Spinal cord (tissue), 10 donors: Measurements from ENCODE around the gene TRAF7. TPM values are rescaled to one million over a fixed set of nuclear protein-coding genes. Genes with fewer than 3 reads are reported as not detected.
"Not testable (repeated sequence)": the region's sequence is repeated elsewhere in the genome, so short reads cannot be mapped to it uniquely, and the experiment has no call there.

Source experiments
- DNase-seq, 6 donors: peaks; one replicate each; pipeline versions ENCODE4 v3.0.0 to v3.0.0-alpha.2; 2013 to 2015; ENCODE audit warnings: low spot score in 6 of 6, low read depth in 4 of 6
- H3K27ac ChIP-seq: one replicate; pipeline ENCODE4 v1.5.1; 2013; ENCODE audit warnings: low read depth, low read length, control low read depth
- H3K27me3 ChIP-seq: one replicate; pipeline ENCODE4 v1.6.1; 2013; ENCODE audit warnings: low read length; ENCODE audit not compliant: control insufficient read depth, insufficient read depth
- H3K36me3 ChIP-seq: one replicate; pipeline ENCODE4 v1.6.1; 2013; ENCODE audit warnings: low read length; ENCODE audit not compliant: control insufficient read depth, insufficient read depth
- H3K4me1 ChIP-seq: one replicate; pipeline ENCODE4 v1.6.1; 2013; ENCODE audit warnings: low read length; ENCODE audit not compliant: control insufficient read depth, insufficient read depth
- H3K4me3 ChIP-seq: one replicate; pipeline ENCODE4 v1.5.1; 2013; ENCODE audit warnings: low read depth, low read length, control low read depth
- H3K9me3 ChIP-seq: one replicate; pipeline ENCODE4 v1.6.1; 2013; ENCODE audit warnings: low read length; ENCODE audit not compliant: control insufficient read depth, insufficient read depth
- WGBS: methylation state at CpG from one replicate; pipeline ENCODE4 v1.1.5; 2013; ENCODE audit warnings: missing lambda C conversion rate; ENCODE audit not compliant: insufficient coverage; 5-methylcytosine and 5-hydroxymethylcytosine counted together
- polyA plus RNA-seq, 2 donors: library from polyadenylated mRNA; unstranded; fragments of 120-200 nt; gene quantifications; one replicate each; pipeline ENCODE4 v1.2.1, GENCODE V29; 2013; ENCODE audit not compliant: insufficient read length in 2 of 2
- total RNA-seq, 2 donors: library from RNA; depleted of rRNA in 1 of 2; stranded (reverse); fragments of 120-200 nt in 1 of 2; fragments of >200 nt in 1 of 2; gene quantifications; one replicate each; pipeline versions ENCODE4 v1.2.3 to v1.2.4, GENCODE V29; 2013 to 2014
- donor health status: healthy.

The TRAF7 gene
- total and polyA plus RNA-seq, 4 donors = 20.4 to 62.6 (median 51.4) TPM

DNA sequence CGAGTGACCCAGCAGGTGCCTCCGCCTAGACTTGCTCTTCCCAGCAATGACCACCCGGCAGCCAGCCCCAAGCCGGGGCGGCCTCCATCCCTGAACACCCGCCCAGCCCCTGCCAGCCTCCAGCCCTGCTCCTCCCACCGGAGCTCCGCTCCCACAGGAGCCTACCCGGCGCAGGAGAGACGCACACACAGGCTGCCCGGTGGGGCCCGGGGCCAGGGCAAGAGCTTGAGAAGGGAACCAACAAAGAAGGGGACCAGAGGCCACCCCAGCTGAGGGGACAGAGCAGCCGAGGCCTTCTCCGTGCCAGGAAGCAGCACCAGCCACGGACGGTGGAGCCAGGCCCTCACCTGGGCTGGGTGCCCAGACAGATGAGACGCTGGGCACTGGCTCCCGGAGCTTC, 33.7 kb upstream of the TRAF7 start:
- Histone ChIP-seq H3K4me1 (peaks cover 51% of the 10 kb centered on the region), H3K27ac (no peak overlapping the region), H3K4me3 (no peak overlapping the region), H3K27me3 (no peaks in the 10 kb centered on the region), H3K36me3 (peaks cover 37% of the 10 kb centered on the region), H3K9me3 (no peaks in the 10 kb centered on the region)
- 54% methylated on average over 17 of the region's 19 CpGs for WGBS
- peak in 1 of 6 donors; percentile 32 for DNase-seq

DNA sequence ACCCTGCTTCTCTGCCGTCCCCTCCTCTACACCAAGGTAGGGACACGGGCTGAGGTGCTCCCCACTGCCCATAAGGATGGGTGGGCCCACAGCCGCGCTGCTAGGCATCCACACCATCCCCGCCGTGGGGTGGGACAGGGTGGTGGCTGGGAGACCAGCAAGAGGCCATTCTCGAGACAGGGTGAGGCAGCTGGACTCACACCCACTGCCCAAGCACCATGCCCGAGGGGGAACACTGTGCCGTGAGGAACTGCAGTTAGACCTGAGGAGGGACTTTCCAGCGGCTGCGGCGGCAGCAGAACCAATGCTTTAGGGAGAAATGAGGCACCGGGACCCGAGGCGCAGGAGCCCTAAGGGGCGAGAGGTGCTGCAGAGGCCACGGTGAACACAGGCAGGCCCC, 33.2 kb upstream of the TRAF7 start:
- Histone ChIP-seq H3K27ac (no peak overlapping the region), H3K27me3 (no peaks in the 10 kb centered on the region), H3K9me3 (no peaks in the 10 kb centered on the region), H3K4me1 (peaks cover 57% of the 10 kb centered on the region), H3K4me3 (no peak overlapping the region), H3K36me3 (peaks cover 31% of the 10 kb centered on the region)
- 89% methylated on average over 9 of the region's 17 CpGs for WGBS
- DNase-seq = no peak

DNA sequence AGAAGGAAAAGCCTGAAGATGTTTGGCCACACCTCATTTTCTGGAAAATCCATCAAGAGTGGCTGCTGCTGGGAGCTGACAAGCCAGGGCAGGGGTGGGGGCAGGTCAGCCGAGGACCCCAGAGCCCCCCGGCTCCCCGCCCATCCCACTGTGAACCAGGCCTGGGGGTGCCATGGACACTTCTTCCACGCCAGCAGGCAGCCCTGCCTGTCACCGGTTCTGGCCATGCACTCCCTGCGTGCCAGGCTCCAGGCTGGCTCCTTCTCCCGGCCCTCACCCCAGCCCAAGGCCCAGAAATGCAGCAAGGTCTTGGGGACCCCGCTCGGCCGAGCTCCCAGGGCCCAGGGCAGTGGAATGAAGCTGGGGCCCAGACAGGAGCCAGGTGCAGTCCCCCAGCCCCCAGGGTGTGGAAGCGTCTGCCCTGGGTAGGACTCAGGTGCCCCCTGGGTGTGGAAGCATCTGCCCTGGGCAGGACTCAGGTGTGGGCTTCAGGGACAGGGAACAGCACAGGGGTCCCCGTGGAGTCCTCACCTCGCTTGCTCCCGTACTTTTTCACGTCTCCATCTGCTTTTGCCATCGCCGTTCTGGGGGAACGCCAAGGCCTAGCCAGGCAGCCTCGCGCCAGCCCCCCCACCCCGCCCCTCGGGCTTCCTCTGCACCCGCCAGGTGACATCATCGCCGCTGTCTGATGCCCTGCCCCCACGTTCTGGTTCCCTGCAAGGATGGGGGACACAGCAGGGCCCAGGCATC, 32.5 kb upstream of the TRAF7 start:
- DNase-seq, H3K4me3 ChIP-seq, H3K27me3 ChIP-seq, H3K27ac ChIP-seq, H3K9me3 ChIP-seq: not testable (repeated sequence)
- Histone ChIP-seq H3K36me3 (peaks cover 26% of the 10 kb centered on the region), H3K4me1 (peaks cover 60% of the 10 kb centered on the region)
- WGBS = 70% methylated on average over 10 of the region's 26 CpGs

DNA sequence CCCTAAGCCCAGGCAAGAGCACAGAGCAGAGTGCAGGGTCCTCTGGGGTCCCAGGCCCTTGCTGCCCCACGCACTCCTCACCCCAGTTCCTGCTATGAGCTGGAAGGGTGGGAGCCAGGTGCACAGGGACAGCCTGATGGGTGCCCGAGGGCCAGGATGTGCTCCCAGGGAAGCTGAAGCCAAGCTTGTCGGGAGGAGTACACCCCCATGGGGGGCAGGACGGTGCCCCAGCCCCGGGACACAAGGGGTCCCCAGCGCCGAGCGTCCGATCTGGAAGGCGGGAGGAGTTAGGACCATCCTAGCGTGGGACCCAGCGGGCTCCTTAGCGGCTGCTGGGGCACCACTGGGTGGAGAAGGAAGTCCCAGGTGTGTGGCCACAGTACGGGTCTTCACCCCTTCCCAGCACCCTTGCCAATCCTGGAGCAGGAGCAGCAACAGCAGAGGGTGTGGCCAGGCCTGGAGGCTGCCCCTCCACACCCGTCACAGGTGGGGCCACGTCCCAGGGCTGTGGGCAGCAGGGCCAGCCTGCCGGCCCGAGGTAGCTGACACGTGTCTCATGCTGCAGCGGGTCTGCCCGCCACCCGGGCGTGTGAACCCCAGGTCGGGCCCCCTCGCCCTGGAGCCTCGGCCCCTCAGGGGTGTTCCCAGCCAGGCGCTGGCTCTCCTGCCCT, 31.7 kb upstream of the TRAF7 start:
- Histone ChIP-seq H3K4me1 (peaks cover 67% of the 10 kb centered on the region), H3K36me3 (peaks cover 26% of the 10 kb centered on the region), H3K27ac (peak overlapping the region; percentile 91)
- DNase-seq, H3K4me3 ChIP-seq, H3K27me3 ChIP-seq, H3K9me3 ChIP-seq: not testable (repeated sequence)
- WGBS = 72% methylated on average over 6 of the region's 27 CpGs

DNA sequence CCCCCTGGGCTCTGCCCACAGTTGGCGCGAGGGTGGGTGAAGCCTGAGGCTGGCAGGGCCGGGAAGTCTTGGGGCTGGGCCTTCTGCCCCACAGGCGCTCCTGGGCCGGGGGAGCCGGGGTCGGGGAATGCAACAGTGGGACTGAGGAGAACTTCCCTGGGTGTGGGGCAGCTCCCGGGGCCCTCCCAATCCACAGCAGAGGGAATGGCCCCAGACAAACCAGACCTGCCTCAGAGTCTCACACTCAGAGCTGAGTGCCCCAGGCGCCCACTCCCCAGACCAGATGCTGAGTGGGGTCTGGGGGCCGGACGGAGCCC, 31.2 kb upstream of the TRAF7 start:
- not testable (repeated sequence) for H3K27me3 ChIP-seq, H3K9me3 ChIP-seq, H3K4me3 ChIP-seq
- peaks cover 69% of the 10 kb centered on the region for H3K4me1 ChIP-seq
- peaks cover 24% of the 10 kb centered on the region for H3K36me3 ChIP-seq
- peak overlapping the region; percentile 91 for H3K27ac ChIP-seq
- WGBS = 23% methylated on average over 11 of the region's 11 CpGs
- DNase-seq = peak in 1 of 6 donors; percentile 16

DNA sequence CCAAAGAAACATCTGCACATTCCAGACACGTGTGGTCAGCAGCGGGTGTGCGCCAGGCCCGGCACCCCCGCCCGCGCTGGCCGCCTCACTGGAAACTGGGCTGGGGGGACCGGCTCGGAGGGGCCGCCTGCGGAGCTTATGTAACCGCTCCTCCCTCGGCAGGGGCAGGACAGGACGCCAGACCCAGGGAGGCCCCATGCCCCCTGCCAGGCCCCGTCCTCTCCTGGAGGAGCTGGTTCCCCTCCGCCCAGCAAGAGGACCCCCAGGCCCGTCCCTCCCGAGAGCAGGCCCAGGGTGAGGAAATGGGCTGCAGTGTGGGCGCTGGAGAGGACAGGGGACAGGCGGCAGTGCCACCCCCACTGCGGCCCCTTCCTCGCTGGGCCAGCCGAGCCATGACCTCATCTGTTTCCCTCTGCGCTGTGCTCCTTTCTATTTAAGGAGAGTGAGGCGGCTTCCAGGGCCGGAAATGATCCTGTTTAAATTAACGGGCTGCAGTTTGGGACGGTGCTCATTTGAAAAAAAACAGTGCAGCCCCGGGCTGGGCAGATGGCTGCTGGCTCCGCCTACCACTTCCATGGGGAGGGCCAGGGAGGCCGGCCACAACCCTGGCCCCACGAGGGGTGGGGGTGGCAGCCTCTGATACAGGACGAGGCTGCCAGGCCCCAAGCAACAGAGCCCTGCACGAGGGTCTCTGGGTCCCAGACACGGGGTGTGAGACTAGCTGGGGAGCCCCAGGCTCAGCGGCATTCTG, 30.7 kb upstream of the TRAF7 start:
- peaks cover 69% of the 10 kb centered on the region for H3K4me1 ChIP-seq
- H3K4me3 ChIP-seq = peak overlapping the region; percentile 2
- H3K36me3 ChIP-seq = peaks cover 25% of the 10 kb centered on the region
- 8% methylated on average over 25 of the region's 37 CpGs for WGBS
- H3K27ac ChIP-seq = peak overlapping the region; percentile 91
- peak in 2 of 6 donors; percentile 42 to 67 for DNase-seq
- H3K9me3 ChIP-seq, H3K27me3 ChIP-seq: not testable (repeated sequence)

DNA sequence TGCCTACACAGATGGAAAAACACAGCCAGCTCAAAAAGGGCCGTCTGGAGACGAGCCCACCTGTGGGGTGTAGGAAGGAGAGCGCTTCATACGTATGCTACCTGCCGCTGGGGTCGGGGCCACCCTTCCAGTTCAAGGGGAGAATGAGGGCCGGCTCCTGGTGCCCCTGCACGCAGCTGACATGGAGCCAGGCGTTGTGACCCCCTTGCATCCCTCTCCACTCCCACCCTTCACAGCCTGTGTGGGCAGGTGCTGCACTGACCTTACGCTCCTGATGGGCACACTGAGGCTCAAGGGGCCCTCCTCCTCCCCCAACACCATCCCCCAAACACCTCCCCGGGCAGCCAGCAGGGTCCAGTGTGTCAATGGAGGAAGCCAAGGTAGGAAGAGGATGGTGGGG, 30.0 kb upstream of the TRAF7 start:
- not testable (repeated sequence) for H3K27me3 ChIP-seq, H3K9me3 ChIP-seq
- Histone ChIP-seq H3K4me1 (peaks cover 69% of the 10 kb centered on the region), H3K4me3 (peak overlapping the region; percentile 2), H3K27ac (peak overlapping the region; percentile 91), H3K36me3 (peaks cover 27% of the 10 kb centered on the region)
- peak in 1 of 6 donors; percentile 22 for DNase-seq
- 30% methylated on average over 2 of the region's 11 CpGs for WGBS

DNA sequence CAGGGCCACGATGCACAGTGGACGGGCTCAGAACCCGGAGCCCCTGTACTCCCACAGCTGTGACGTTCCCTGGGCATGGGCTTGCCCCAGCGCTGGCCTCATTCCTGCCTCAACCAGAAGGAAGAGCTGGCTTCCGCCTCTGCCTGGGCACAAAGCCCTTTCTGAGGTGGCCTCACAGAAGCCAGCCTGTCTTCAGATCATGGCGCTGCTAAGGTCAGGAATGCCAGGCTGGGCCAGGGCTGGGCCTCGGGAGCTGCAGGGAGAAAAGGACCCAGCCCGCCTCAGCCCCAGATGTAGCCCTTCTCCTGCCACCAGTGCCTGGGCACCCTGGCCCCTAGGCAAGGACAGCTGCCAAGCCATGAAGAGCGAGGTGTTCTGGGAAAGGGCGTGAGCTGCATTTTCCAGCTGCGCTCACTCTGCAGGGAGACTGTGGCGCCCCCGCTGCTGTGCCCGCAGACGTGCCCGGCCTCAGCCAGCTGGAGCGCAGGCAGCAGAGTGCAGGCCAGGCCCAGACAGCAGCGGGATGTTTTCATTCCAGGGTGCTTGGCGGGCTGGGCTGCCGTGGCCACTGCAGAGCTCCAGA, 29.3 kb upstream of the TRAF7 start:
- H3K36me3 ChIP-seq = peaks cover 27% of the 10 kb centered on the region

DNA sequence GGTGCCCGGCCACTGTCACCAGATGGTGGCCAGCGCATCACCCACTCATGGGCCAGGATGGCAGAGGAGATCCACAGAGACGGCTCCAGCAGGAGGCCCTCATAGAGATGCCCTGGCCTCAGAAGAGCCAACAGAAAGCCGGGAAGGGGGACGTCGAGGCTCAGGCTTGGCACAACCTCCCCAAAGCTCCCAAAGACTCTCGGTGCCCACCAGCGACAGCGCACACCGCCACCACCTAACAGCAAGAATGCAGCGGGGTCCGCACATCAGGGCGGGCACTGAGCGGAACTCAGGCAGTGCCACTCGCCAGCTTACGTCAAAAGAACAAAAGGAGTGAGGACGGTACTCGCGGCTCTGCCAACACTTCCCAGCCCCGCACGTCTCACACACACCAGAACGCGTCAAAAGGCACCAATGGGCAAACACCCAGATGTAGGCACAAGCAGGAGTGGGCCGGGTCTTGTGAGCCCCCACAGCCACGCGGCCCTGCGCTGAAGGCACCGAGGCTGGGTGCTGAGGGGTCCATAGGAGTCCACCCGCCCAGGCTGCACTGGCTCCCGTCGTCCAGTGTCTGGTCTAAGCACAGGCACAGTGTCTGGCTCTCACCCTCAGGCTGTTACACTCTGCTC, 28.5 kb upstream of the TRAF7 start:
- H3K27me3 ChIP-seq, H3K4me3 ChIP-seq, H3K9me3 ChIP-seq: not testable (repeated sequence)
- WGBS = 56% methylated on average over 29 of the region's 31 CpGs
- DNase-seq = peak in 1 of 6 donors; percentile 66
- Histone ChIP-seq H3K36me3 (peaks cover 24% of the 10 kb centered on the region), H3K4me1 (peaks cover 62% of the 10 kb centered on the region), H3K27ac (peak overlapping the region; percentile 91)

More for the DNA sequence above, 29.3 kb upstream of the TRAF7 start:
- peaks cover 69% of the 10 kb centered on the region for H3K4me1 ChIP-seq
- not testable (repeated sequence) for H3K4me3 ChIP-seq, H3K9me3 ChIP-seq, H3K27me3 ChIP-seq
- WGBS = 20% methylated on average over 20 of the region's 21 CpGs
- peak overlapping the region; percentile 91 for H3K27ac ChIP-seq
- peak in 2 of 6 donors; percentile 43 to 71 for DNase-seq
